NCI-H2029 (cell line): Measurements from ENCODE around the gene CDK10.

Experiments used
- DNase-seq: peaks from one replicate; lab custom pipeline; 2025; lab: John Stamatoyannopoulos, UW

The CDK10 gene

GRCh38 chr16:89736554-89736953, 50.1 kb downstream of the CDK10 start:
- no peak for DNase-seq

- no peak for DNase-seq
These were observed 51.0 kb downstream of the CDK10 start for GRCh38 chr16:89737341-89738071.

GRCh38 chr16:89738072-89738377, 51.5 kb downstream of the CDK10 start:
- DNase-seq, result no peak

- no peak for DNase-seq
These were observed 52.2 kb downstream of the CDK10 start for GRCh38 chr16:89738538-89739317.

GRCh38 chr16:89739383-89739782, 52.9 kb downstream of the CDK10 start:
- no peak for DNase-seq

- DNase-seq, result no peak
These were observed 55.0 kb downstream of the CDK10 start for GRCh38 chr16:89741342-89742014.

GRCh38 chr16:89742948-89743347, 56.5 kb downstream of the CDK10 start:
- no peak for DNase-seq

- no peak for DNase-seq
These were observed 58.3 kb downstream of the CDK10 start for GRCh38 chr16:89744813-89745212.
